Measurements from ENCODE around the gene PDE12.

- no peak for TF ChIP-seq ZNF274 (IDR thresholded peaks at IDR 0.05; ENCODE audit: low read depth, low read length)
- TF ChIP-seq SUZ12 (IDR thresholded peaks at IDR 0.05; ENCODE audit: extremely low read depth, insufficient read depth, insufficient read length): no peak
Measured at GRCh38 chr3:57592306-57592705, 36.2 kb downstream of the PDE12 start.
